Measurements from ENCODE around the gene HAAO. TPM values are rescaled to one million over a fixed set of nuclear protein-coding genes. Genes with fewer than 3 reads are reported as not detected.

HAAO gene
- total and polyA plus RNA-seq, 2 of the 8 experiments (the other 6 are each of a cell fraction or from before 2014, with no cell fraction given), result 2.5 to 7.0 TPM

GRCh38 chr2:42758751-42759150, 33.6 kb downstream of the HAAO start:
- CTCF ChIA-PET (ENCODE audit: partially characterized antibody), result interaction anchor here (2.5 to 4.5 kb wide), 3 partner anchors 10 to 16 kb away, joined by 7 to 23 read pairs (median 16); no protein-coding TSS in a partner anchor
- H4K20me1 ChIP-seq (replicated peaks in 1 of 2; ENCODE audit: control insufficient read depth in 1 of 2, insufficient read depth in 2 of 2, low read length in 2 of 2), result no peaks in the 10 kb centered on the region
- no peak for FAIRE-seq

More at GRCh38 chr2:42758751-42759150, 33.6 kb downstream of the HAAO start:
- Histone ChIP-seq H3K14ac (ENCODE audit: insufficient read length) (no peak overlapping the region), H3K36me3 (ENCODE audit: control insufficient read depth in 2 of 4, insufficient read depth in 4 of 4, low read length in 3 of 4) (peaks cover 0 to 3% (median 0%) of the 10 kb centered on the region in 4 experiments; a peak in 2 of 8 replicates), H2AFZ (ENCODE audit: low read length) (no peak overlapping the region), H3K4me2 (ENCODE audit: insufficient read depth in 1 of 2, low read depth in 2 of 2, low read length in 2 of 2) (no peak overlapping the region), H3K9ac (replicated peaks in 1 of 4; ENCODE audit: extremely low read depth in 1 of 4, low read depth in 3 of 4, low read length in 3 of 4) (no peak overlapping the region), H4K91ac (replicated peaks; ENCODE audit: insufficient read length, low read length) (no peak overlapping the region), H2BK5ac (ENCODE audit: low read depth, low read length) (no peak overlapping the region), H3K23ac (ENCODE audit: insufficient read length) (no peak overlapping the region), H2BK15ac (ENCODE audit: low read length) (no peak overlapping the region), H3K27ac (ENCODE audit: low read depth, low read length) (no peak overlapping the region), H2BK20ac (ENCODE audit: low read length) (no peak overlapping the region), H3K23me2 (ENCODE audit: low read depth, low read length) (no peaks in the 10 kb centered on the region), H3K9me3 (ENCODE audit: insufficient read depth in 2 of 2, low read depth in 1 of 2, low read length in 1 of 2) (no peaks in the 10 kb centered on the region), H2BK120ac (replicated peaks; ENCODE audit: low read depth, low read length) (no peak overlapping the region), H3K4me1 (replicated peaks in 1 of 4; ENCODE audit: control insufficient read depth in 3 of 4, insufficient read depth in 4 of 4, low read length in 3 of 4) (no peaks in the 10 kb centered on the region), H2AK5ac (ENCODE audit: low read depth, low read length) (no peak overlapping the region), H2BK12ac (ENCODE audit: low read depth, low read length) (no peak overlapping the region), H4K5ac (ENCODE audit: insufficient read length, low read depth, low read length) (no peak overlapping the region), H3K4ac (replicated peaks; ENCODE audit: insufficient read length, low read depth, low read length) (no peak overlapping the region), H3K79me1 (ENCODE audit: low read depth, low read length) (no peaks in the 10 kb centered on the region; the same call in 1 of the 2 replicates), H3K27me3 (replicated peaks in 1 of 4; ENCODE audit: control insufficient read depth in 3 of 4, extremely low read depth in 1 of 4, insufficient read depth in 3 of 4, low read length in 3 of 4) (no peaks in the 10 kb centered on the region), H3K4me3 (ENCODE audit: extremely low read depth in 1 of 4, insufficient read depth in 2 of 4, low read depth in 3 of 4, low read length in 4 of 4) (no peak overlapping the region), H3K79me2 (ENCODE audit: control insufficient read depth in 1 of 2, insufficient read depth in 2 of 2, low read length in 2 of 2) (no peaks in the 10 kb centered on the region), H3K56ac (replicated peaks; ENCODE audit: insufficient read length, low read depth, low read length) (no peak overlapping the region), H3K18ac (ENCODE audit: extremely low read depth, low read length) (no peak overlapping the region), H4K8ac (ENCODE audit: extremely low read depth, insufficient read depth, low read length) (no peak overlapping the region)
- no peak for DNase-seq (ENCODE audit: low read depth in 1 of 2, low spot score in 2 of 2)
- POLR2A ChIA-PET (ENCODE audit: partially characterized antibody), result interaction anchor here (1.0 to 1.8 kb wide), 3 partner anchors 10 to 37 kb away, joined by 3 to 4 read pairs (median 3); no protein-coding TSS in a partner anchor
- no peak for TF ChIP-seq KDM4A (IDR thresholded peaks at IDR 0.05; ENCODE audit: low read depth, low read length, severe bottlenecking)
- TF ChIP-seq TBP (IDR thresholded peaks at IDR 0.05; ENCODE audit: low read depth, low read length), result no peak
- no peak for TF ChIP-seq SRF (IDR thresholded peaks at IDR 0.05; ENCODE audit: low read depth, low read length)
- no peak for TF ChIP-seq FOSL1 (IDR thresholded peaks at IDR 0.05; ENCODE audit: insufficient read depth, low read depth, low read length)
- TF ChIP-seq SIN3A (conservative IDR thresholded peaks at IDR 0.05 in 1 of 2, IDR thresholded peaks at IDR 0.05 in 1 of 2; ENCODE audit: low read depth in 1 of 2, low read length in 2 of 2), result no peak
- no peak for TF ChIP-seq HDAC2 (IDR thresholded peaks at IDR 0.05; ENCODE audit: borderline replicate concordance in 1 of 2, low read depth in 2 of 2, low read length in 2 of 2)
- TF ChIP-seq SP2 (IDR thresholded peaks at IDR 0.05; ENCODE audit: low read length), result no peak
- no peak for TF ChIP-seq ASH2L (IDR thresholded peaks at IDR 0.05; ENCODE audit: low read length)
- TF ChIP-seq, protein P1, sequence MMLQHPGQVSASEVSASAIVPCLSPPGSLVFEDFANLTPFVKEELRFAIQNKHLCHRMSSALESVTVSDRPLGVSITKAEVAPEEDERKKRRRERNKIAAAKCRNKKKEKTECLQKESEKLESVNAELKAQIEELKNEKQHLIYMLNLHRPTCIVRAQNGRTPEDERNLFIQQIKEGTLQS (IDR thresholded peaks at IDR 0.05; ENCODE audit: insufficient read depth, low read depth, low read length), result no peak
- no peak for TF ChIP-seq PHF8 (conservative IDR thresholded peaks at IDR 0.05; ENCODE audit: low read depth, low read length)
- no peak for TF ChIP-seq EZH2 (IDR thresholded peaks at IDR 0.05; ENCODE audit: low read depth, low read length, severe bottlenecking)
- no peak for TF ChIP-seq E2F6 (IDR thresholded peaks at IDR 0.05)
- WGBS, 2 experiments (ENCODE audit: extremely low coverage in 1 of 2, insufficient coverage in 1 of 2, insufficient read length in 1 of 2, insufficient replicate concordance in 2 of 2, low coverage in 1 of 2, low lambda C conversion rate in 2 of 2, missing lambda C conversion rate in 1 of 2), result 91% methylated on average over 1 of the region's 1 CpG; no CpG with 5 or more reads in 1 of the 2 experiments

All from H1 (cell line).